Parathyroid adenoma (tissue), 2 donors: ENCODE data around the gene NENF.

ENCODE experiments used
- H2AFZ ChIP-seq: fragments of 300-600 bp; sonication (generic); one replicate; pipeline ENCODE4 v1.7.0; 2017; ENCODE audit warnings: antibody characterized with exemption, mild to moderate bottlenecking
- H3K27ac ChIP-seq: fragments of 300-600 bp; sonication (generic); one replicate; pipeline ENCODE4 v1.7.0; 2017
- H3K27me3 ChIP-seq: fragments of 300-600 bp; sonication (generic); one replicate; pipeline ENCODE4 v1.7.0; 2017; ENCODE audit warnings: low read length; ENCODE audit not compliant: control insufficient read depth, insufficient read depth
- H3K36me3 ChIP-seq: fragments of 300-600 bp; sonication (generic); one replicate; pipeline ENCODE4 v1.7.0; 2017; ENCODE audit warnings: low read length; ENCODE audit not compliant: control insufficient read depth, insufficient read depth
- H3K4me1 ChIP-seq: fragments of 300-600 bp; sonication (generic); one replicate; pipeline ENCODE4 v1.7.0; 2017; ENCODE audit warnings: control low read depth
- H3K4me2 ChIP-seq: fragments of 300-600 bp; sonication (generic); one replicate; pipeline ENCODE4 v1.7.0; 2017; ENCODE audit warnings: low read length
- H3K4me3 ChIP-seq: fragments of 300-600 bp; sonication (generic); one replicate; pipeline ENCODE4 v1.7.0; 2017; ENCODE audit warnings: low read depth, low read length
- H3K79me2 ChIP-seq: fragments of 300-600 bp; sonication (generic); one replicate; pipeline ENCODE4 v1.7.0; 2017; ENCODE audit warnings: control low read depth
- H3K9ac ChIP-seq: fragments of 300-600 bp; sonication (generic); one replicate; pipeline ENCODE4 v1.7.0; 2017; ENCODE audit warnings: mild to moderate bottlenecking
- H3K9me3 ChIP-seq: fragments of 300-600 bp; sonication (generic); one replicate; pipeline ENCODE4 v1.7.0; 2017; ENCODE audit warnings: low read length; ENCODE audit not compliant: control insufficient read depth
- CTCF ChIP-seq: fragments of 300-600 bp; sonication (generic); IDR thresholded peaks from one replicate; pipeline ENCODE4 v1.7.0; 2017; ENCODE audit warnings: antibody characterized with exemption, mild to moderate bottlenecking
- donor health status: primary hyperparathyroidism.

NENF gene

GRCh38 chr1:212455803-212456528 lies 23.2 kb downstream of the NENF start:
- Histone ChIP-seq H2AFZ (no peak overlapping the region), H3K27me3 (no peaks in the 10 kb centered on the region), H3K79me2 (no peaks in the 10 kb centered on the region), H3K27ac (no peak overlapping the region), H3K4me1 (no peaks in the 10 kb centered on the region), H3K4me2 (no peak overlapping the region), H3K4me3 (no peak overlapping the region), H3K9ac (no peak overlapping the region), H3K36me3 (no peaks in the 10 kb centered on the region), H3K9me3 (no peaks in the 10 kb centered on the region)
- peak; percentile 91 for TF ChIP-seq CTCF

DNA sequence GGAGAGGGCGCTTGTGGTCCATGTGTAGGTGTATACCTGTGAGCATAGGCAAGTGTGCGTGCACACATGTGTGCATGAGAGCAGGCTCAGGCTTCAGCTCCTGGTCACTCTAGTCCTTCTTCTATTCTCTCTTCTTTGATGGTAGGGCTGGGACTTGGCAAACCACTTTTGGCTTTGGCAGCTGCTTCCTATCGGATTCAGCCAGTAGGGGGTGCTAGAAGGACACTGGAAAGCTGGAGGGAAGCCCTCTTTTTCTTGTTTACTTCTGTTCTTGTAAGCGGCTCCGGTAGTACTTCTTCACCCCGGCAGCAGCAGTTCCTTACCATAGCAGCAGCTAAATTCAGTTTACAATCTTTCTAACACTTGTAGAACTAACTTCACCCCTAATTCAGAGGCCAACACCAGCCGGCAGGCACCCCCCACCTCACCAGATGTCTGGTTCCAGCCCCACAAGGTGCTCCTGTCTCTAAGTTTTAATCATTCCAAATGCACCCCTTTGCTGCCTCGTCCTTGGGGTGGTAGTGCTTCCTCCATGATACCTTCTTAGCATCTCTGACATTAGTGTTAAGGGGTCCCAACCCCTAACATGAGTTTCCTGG lies 25.1 kb downstream of the NENF start:
- no peaks in the 10 kb centered on the region for H3K36me3 ChIP-seq
- H2AFZ ChIP-seq: no peak overlapping the region
- no peak overlapping the region for H3K4me3 ChIP-seq
- H3K27me3 ChIP-seq: no peaks in the 10 kb centered on the region
- no peaks in the 10 kb centered on the region for H3K79me2 ChIP-seq
- no peak for TF ChIP-seq CTCF
- no peaks in the 10 kb centered on the region for H3K4me1 ChIP-seq
- H3K27ac ChIP-seq: no peak overlapping the region
- no peak overlapping the region for H3K9ac ChIP-seq
- H3K9me3 ChIP-seq: no peaks in the 10 kb centered on the region
- H3K4me2 ChIP-seq: no peak overlapping the region

DNA sequence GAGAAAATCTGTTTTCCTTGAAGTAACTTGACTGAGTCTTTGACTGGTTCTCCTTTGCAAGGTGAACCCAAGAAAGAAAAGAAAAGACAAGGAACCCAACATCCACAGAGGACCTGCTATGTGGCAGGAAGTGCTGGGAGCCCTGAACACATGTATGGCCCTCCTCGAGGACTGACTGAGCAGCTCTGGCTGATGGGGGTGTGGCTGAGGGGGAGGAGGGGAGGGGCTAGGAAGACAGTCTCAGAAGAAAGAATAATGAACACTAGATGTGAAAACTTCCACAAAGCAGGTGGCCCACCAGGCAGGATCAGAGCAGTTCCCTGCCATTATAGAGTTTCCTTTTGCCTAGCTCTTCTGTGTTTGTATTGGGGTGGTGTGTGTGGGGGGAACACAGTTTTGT lies 26.1 kb downstream of the NENF start:
- H2AFZ ChIP-seq: no peak overlapping the region
- H3K9ac ChIP-seq: no peak overlapping the region
- H3K4me2 ChIP-seq: no peak overlapping the region
- H3K9me3 ChIP-seq: no peaks in the 10 kb centered on the region
- H3K27ac ChIP-seq: no peak overlapping the region
- H3K4me1 ChIP-seq: no peaks in the 10 kb centered on the region
- no peaks in the 10 kb centered on the region for H3K36me3 ChIP-seq
- no peak overlapping the region for H3K4me3 ChIP-seq
- no peaks in the 10 kb centered on the region for H3K79me2 ChIP-seq
- TF ChIP-seq CTCF: no peak
- H3K27me3 ChIP-seq: no peaks in the 10 kb centered on the region

DNA sequence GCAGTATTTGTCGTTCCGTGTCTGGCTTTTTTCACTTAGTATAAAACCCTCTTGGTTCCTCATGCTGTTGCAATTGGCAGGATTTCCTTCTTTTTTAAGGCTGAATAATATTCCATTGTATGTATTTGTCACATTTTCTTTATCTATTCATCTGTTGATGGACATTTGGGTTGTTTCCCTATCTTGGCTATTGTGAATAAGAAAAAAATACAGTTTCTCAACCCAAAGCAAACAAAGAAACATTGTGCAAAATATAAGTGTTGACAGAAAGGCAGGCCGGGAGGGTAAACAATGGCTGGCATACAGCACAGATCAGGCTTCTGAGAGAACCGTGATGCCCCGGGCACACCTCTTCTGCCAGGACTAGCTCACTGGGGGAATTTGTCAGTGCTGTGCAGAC lies 26.9 kb downstream of the NENF start:
- H2AFZ ChIP-seq: no peak overlapping the region
- H3K4me3 ChIP-seq: no peak overlapping the region
- no peaks in the 10 kb centered on the region for H3K27me3 ChIP-seq
- TF ChIP-seq CTCF: no peak
- no peaks in the 10 kb centered on the region for H3K4me1 ChIP-seq
- no peaks in the 10 kb centered on the region for H3K36me3 ChIP-seq
- H3K9me3 ChIP-seq: no peaks in the 10 kb centered on the region
- H3K9ac ChIP-seq: no peak overlapping the region
- no peak overlapping the region for H3K4me2 ChIP-seq
- H3K79me2 ChIP-seq: no peaks in the 10 kb centered on the region
- H3K27ac ChIP-seq: no peak overlapping the region

DNA sequence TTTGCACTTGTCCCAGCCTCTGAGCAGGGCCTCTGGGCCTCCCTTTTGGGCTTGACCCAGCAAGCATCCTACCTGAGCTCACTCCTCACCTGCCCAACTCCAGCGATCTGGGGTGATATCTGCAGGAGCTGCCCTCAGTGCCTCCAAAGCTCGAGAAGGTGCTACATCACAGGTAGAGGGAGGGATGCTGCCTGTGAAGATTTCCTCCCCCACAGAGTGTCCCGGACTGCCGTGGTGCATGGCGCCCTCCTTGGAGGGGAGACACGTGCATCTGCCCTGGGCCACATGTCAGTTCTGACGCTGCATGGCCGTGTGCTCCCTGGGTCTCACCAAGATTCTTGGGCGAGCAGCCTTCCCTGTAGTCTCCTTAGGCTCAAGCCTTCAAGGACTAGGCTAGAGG lies 27.7 kb downstream of the NENF start:
- Histone ChIP-seq H2AFZ (no peak overlapping the region), H3K27ac (no peak overlapping the region), H3K36me3 (no peaks in the 10 kb centered on the region), H3K27me3 (no peaks in the 10 kb centered on the region), H3K4me3 (no peak overlapping the region), H3K4me2 (no peak overlapping the region), H3K4me1 (no peaks in the 10 kb centered on the region), H3K9ac (no peak overlapping the region), H3K9me3 (no peaks in the 10 kb centered on the region), H3K79me2 (no peaks in the 10 kb centered on the region)
- no peak for TF ChIP-seq CTCF
